PC-9 (cell line): Measurements from ENCODE around the gene ZNF714.

ENCODE experiments used
- CTCF ChIP-seq: fragments of 200-600 bp; sonication (generic); conservative IDR thresholded peaks from 2 replicates; pipeline ENCODE4 v1.6.1; 2017; ENCODE audit warnings: mixed run types, antibody characterized with exemption, mild to moderate bottlenecking, moderate library complexity
- EZH2 ChIP-seq: fragments of 200-600 bp; sonication (generic); IDR thresholded peaks from 2 replicates; pipeline ENCODE4 v1.8.0; 2017; ENCODE audit warnings: antibody characterized with exemption, low read depth

- TF ChIP-seq CTCF (no peak), EZH2 (no peak)
Observed at GRCh38 chr19:21065336-21065735, 16.7 kb upstream of the ZNF714 start.
